Activated CD8-positive, alpha-beta memory T cell treated with anti-CD3 and anti-CD28 coated beads for 24 hours (primary cell): Measurements from ENCODE around the gene KRT24.

Experiments
- DNase-seq: peaks from one replicate; pipeline ENCODE4 v3.0.0-alpha.2; 2020

Gene KRT24

GRCh38 chr17:40687106-40687505 is 16.4 kb downstream of the KRT24 start:
- no peak for DNase-seq

DNA sequence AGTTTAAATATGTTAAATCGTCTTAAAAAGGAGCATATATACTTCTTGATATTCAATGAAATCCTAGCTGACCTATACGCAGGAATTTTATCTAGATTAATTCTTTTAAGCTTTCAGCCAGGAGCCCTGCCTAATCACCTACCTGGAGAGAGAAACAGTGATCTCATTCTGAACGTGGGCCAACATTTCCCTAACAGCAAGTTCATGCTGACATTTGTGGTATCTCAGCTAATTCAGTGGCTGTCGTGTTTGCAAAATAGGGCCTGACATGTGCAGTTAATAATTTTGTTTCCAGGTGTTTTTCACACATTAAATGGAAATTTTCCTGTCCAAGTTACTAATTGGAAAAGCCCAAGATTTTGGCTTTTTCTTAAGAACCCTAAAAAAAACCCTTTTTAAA is 17.4 kb downstream of the KRT24 start:
- DNase-seq, result no peak

- no peak for DNase-seq
Measured at GRCh38 chr17:40680998-40681397, 22.6 kb downstream of the KRT24 start.

- DNase-seq, result no peak
Measured at GRCh38 chr17:40679523-40679907, 24.0 kb downstream of the KRT24 start.

DNA sequence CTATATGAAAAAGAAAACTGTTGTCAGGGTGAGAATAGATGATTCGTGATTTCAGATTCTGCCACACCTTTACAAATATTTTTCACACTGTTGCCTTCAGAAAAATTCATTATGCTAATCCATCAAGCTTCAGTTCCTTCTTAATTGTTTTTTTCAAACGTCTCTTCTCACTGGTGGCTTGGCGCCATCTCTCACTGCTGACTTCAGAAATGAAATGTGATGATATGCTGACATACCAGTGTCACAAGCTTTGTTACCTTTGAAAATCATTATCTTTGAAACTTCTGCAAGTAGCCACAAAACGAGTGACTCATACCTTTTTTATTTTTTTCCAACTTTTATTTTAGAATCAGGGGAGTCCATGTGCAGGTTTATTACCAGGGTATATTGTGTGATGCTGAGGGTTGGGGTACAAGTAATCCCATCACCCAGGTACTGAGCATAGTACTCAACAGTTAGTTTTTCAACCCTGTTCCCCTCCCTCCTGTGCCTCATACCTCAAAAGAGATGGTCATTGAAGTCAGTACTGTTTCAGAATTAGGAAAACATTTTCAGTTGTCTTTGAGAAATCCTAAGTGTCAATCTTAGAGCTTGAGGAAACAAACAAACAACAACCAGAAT is 24.5 kb downstream of the KRT24 start:
- DNase-seq, result no peak

DNA sequence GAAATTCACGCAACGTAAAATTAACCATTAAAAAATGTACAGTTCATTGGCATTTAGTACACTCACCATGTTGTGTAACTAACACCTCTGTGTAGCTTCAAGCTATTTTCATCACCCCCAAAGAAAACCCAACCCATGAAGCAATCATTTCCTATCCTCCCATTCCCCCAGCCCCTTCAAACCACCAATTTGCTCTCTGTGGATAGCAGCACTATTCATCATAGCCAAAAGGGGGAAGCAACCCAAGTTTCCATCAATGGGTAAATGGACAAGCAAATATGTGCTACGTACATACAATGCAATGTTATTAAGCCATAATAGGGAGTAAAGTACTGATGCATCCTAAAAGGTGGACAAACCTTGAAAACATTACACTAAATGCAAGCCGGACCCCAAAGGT is 27.6 kb downstream of the KRT24 start:
- no peak for DNase-seq

- no peak for DNase-seq
Measured at GRCh38 chr17:40672654-40673053, 30.9 kb downstream of the KRT24 start.

DNA sequence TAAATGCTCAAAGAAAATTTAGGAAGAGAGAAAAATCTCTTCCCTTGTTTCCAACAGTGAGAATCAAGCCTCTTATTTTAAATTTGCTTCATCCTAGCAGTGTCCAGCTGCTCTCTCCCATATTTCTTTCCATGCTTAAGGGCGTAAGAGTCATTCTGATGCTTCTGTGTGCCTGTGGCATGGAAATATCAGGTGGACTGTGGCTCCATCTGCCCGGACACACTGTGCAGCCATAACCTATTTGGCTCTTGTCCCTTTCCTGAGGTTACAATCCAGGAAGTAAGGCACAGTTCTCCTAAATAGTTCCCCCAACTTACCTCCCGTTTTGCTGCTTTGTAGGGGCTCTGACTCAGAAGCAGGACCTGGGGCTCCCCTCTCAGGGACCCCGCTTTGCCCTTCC is 32.3 kb downstream of the KRT24 start:
- DNase-seq, result no peak

GRCh38 chr17:40666331-40666730 is 37.2 kb downstream of the KRT24 start:
- DNase-seq, result no peak

- DNase-seq, result no peak
Measured at GRCh38 chr17:40664582-40665333, 38.8 kb downstream of the KRT24 start, which contains the start of gene KRT222. Gene KRT222 (minus strand): TSS chr17:40665177. CDS start chr17:40665099, 78 bp downstream.

DNA sequence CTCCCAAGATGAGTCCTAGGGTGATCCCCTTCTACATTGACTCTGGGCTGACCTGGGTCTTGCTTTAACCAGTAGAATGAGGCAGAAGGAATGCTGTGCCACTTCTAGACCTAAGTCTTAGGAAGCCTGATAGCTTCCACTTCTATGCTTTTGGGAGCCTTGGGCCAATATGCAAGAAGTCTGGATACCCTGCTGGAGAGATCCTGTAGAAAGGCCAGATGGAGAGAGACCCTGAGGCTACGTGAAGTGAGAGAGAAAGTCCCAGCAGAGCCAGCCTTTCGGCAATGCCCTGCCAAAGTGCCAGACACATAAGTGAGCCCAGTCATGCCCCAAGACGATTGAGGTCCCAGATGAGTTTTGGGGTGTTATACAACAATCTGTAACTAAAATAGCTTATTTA is 40.3 kb downstream of the KRT24 start:
- DNase-seq, result no peak

- no peak for DNase-seq
Measured at GRCh38 chr17:40659911-40660310, 43.6 kb downstream of the KRT24 start.

- DNase-seq, result no peak
Measured at GRCh38 chr17:40658396-40658795, 45.2 kb downstream of the KRT24 start.

GRCh38 chr17:40651939-40652338 is 51.6 kb downstream of the KRT24 start:
- no peak for DNase-seq

GRCh38 chr17:40648384-40648968 is 55.1 kb downstream of the KRT24 start:
- no peak for DNase-seq
